ENCODE measurements around the gene FGD4.

FGD4 gene

GRCh38 chr12:32598688-32599087, 199.3 kb downstream of the FGD4 start:
- DNase-seq (ENCODE audit: low spot score) = no peak

GRCh38 chr12:32600681-32601080, 201.3 kb downstream of the FGD4 start:
- DNase-seq (ENCODE audit: low spot score) = no peak
- no peak for TF ChIP-seq CTCF (IDR thresholded peaks at IDR 0.05; ENCODE audit: extremely low read depth, missing control alignments)

More at GRCh38 chr12:32598688-32599087, 199.3 kb downstream of the FGD4 start:
- no peak for TF ChIP-seq CTCF (IDR thresholded peaks at IDR 0.05; ENCODE audit: extremely low read depth, missing control alignments)

DNA sequence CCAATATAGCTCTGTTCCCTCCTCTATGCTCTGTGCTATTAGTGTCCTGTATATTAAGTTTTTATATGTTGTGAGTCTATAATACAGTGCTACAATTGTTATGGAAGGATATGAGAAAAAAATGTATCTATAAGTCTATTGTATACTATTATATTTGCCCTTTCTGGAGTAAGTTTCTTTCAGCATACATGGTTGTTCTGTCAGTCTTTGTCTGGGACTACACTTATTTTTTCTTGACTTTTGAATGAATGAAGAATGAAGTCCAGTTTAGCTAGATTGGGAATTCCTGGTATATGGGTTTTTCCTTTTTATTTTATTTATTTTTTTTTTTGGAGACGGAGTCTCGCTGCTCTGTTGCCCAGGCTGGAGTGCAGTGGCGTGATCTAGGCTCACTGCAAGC, 203.7 kb downstream of the FGD4 start:
- DNase-seq (ENCODE audit: low spot score) = no peak
- TF ChIP-seq CTCF (IDR thresholded peaks at IDR 0.05; ENCODE audit: extremely low read depth, missing control alignments) = no peak

- peak; percentile 55 for DNase-seq (ENCODE audit: low spot score)
- TF ChIP-seq CTCF (IDR thresholded peaks at IDR 0.05; ENCODE audit: extremely low read depth, missing control alignments) = no peak
Observed at GRCh38 chr12:32603858-32604257, 204.5 kb downstream of the FGD4 start.

DNA sequence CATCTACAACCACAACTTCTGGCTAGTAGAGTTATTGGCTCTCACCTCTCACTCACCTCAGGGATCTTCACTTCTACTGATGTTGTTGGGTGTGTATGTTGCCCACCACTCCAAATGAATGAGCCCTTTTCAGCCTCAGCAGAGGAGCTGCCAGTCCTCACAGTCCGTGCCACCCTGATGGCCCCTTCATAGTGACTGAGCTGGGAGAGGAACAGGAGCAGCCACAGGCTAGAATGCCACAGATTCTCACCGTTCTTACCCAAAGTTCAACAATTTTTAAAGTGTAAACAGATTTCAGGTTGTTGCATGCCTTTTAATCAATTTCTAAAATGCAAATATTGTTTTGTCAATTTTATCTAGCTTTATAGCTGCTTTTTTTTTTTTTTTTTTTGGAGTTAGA, 205.2 kb downstream of the FGD4 start:
- no peak for DNase-seq (ENCODE audit: low spot score)
- no peak for TF ChIP-seq CTCF (IDR thresholded peaks at IDR 0.05; ENCODE audit: extremely low read depth, missing control alignments)

GRCh38 chr12:32605326-32606095, 206.2 kb downstream of the FGD4 start:
- no peak for TF ChIP-seq CTCF (IDR thresholded peaks at IDR 0.05; ENCODE audit: extremely low read depth, missing control alignments)
- DNase-seq (ENCODE audit: low spot score) = no peak

DNA sequence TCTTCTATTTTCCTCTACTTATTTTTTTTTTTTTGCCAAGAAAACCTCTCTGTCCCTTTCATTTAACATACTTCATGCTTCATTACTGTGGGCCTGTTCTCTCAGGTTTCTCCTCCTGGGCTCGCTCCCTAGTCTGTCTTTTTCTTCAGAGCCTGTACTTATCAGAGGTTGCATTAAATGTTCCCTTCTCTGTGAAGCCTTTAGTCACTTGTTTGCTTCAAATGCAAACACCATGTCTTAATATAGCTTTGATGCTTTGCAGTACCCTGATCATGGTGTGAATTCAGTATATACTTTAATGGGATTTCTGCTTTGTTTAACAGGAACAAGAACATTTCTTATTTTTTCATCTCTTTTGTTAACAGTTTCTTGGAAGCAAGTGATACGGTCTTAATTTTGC, 207.1 kb downstream of the FGD4 start:
- no peak for TF ChIP-seq CTCF (IDR thresholded peaks at IDR 0.05; ENCODE audit: extremely low read depth, missing control alignments)
- no peak for DNase-seq (ENCODE audit: low spot score)

Data from GM20000 (cell line).